ENCODE results near the gene FMNL3. TPM values are rescaled to one million over a fixed set of nuclear protein-coding genes. Genes with fewer than 3 reads are reported as not detected.

The FMNL3 gene
- total and polyA plus RNA-seq, 2 of the 13 experiments (the other 11 are each of a cell fraction or from before 2014, with no cell fraction given): 0.44 to 1.1 TPM

DNA sequence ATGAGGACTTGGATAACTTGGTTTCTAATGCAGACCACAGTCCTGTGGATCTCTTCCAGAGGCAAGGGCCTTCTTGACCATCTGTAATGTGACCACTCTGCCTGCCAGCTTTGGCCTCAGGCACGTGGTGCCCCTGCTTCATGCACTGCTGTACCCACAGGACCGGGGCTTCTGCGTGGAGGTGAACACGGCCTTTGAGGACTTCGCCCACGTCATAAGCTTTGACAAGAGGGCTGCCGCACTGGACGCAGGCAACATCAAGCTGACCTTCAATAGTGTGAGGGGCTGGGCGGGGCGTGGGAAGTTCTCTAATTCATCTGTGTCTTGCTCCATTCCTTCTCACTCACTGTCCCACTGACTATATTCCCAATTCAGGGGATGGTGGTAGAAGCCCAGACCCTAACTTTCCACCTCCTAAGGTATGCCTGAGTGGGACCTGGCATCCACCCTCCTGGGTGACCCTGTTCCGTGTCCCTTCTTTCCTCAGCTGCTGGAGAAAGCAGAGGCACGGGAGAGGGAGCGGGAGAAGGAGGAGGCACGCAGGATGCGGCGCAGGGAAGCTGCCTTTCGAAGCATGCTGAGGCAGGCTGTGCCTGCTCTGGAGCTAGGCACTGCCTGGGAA, 65.3 kb downstream of the FMNL3 start (continued):
- TF ChIP-seq ASH2L (IDR thresholded peaks at IDR 0.05; ENCODE audit: insufficient read length, low read depth, low read length) (no peak), SPEN (CRISPR knock-in tag; IDR thresholded peaks at IDR 0.05; ENCODE audit: low read depth) (no peak), ZNF598 (CRISPR knock-in tag; IDR thresholded peaks at IDR 0.05; ENCODE audit: borderline replicate concordance) (0 out of 2 replicates have a peak, but pooled peaks have one; percentile 55), ZNF616 (CRISPR knock-in tag; IDR thresholded peaks at IDR 0.05; ENCODE audit: low read depth) (0 out of 2 replicates have a peak, but pooled peaks have one; percentile 27), JUND (CRISPR knock-in tag; IDR thresholded peaks at IDR 0.05) (no peak), ETV5 (CRISPR knock-in tag; IDR thresholded peaks at IDR 0.05; ENCODE audit: borderline replicate concordance) (no peak), ZSCAN22 (CRISPR knock-in tag; IDR thresholded peaks at IDR 0.05) (0 out of 2 replicates have a peak, but pooled peaks have one; percentile 2), ZNF879 (CRISPR knock-in tag; IDR thresholded peaks at IDR 0.05) (no peak), PITX1 (CRISPR knock-in tag; IDR thresholded peaks at IDR 0.05) (peak; percentile 47; the same call in 1 of the 2 replicates), ZNF772 (CRISPR knock-in tag; IDR thresholded peaks at IDR 0.05) (no peak), ZNF605 (CRISPR knock-in tag; IDR thresholded peaks at IDR 0.05) (0 out of 2 replicates have a peak, but pooled peaks have one; percentile 9), GATAD1 (CRISPR knock-in tag; IDR thresholded peaks at IDR 0.05) (no peak)
- TF ChIP-seq, protein P1, sequence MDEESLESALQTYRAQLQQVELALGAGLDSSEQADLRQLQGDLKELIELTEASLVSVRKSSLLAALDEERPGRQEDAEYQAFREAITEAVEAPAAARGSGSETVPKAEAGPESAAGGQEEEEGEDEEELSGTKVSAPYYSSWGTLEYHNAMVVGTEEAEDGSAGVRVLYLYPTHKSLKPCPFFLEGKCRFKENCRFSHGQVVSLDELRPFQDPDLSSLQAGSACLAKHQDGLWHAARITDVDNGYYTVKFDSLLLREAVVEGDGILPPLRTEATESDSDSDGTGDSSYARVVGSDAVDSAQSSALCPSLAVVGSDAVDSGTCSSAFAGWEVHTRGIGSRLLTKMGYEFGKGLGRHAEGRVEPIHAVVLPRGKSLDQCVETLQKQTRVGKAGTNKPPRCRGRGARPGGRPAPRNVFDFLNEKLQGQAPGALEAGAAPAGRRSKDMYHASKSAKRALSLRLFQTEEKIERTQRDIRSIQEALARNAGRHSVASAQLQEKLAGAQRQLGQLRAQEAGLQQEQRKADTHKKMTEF (CRISPR knock-in tag; IDR thresholded peaks at IDR 0.05): no peak
- TF ChIP-seq, protein P2, sequence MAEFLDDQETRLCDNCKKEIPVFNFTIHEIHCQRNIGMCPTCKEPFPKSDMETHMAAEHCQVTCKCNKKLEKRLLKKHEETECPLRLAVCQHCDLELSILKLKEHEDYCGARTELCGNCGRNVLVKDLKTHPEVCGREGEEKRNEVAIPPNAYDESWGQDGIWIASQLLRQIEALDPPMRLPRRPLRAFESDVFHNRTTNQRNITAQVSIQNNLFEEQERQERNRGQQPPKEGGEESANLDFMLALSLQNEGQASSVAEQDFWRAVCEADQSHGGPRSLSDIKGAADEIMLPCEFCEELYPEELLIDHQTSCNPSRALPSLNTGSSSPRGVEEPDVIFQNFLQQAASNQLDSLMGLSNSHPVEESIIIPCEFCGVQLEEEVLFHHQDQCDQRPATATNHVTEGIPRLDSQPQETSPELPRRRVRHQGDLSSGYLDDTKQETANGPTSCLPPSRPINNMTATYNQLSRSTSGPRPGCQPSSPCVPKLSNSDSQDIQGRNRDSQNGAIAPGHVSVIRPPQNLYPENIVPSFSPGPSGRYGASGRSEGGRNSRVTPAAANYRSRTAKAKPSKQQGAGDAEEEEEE (CRISPR knock-in tag; IDR thresholded peaks at IDR 0.05; ENCODE audit: borderline replicate concordance): peak; percentile 50; the same call in 1 of the 2 replicates
- TF ChIP-seq, protein P3, sequence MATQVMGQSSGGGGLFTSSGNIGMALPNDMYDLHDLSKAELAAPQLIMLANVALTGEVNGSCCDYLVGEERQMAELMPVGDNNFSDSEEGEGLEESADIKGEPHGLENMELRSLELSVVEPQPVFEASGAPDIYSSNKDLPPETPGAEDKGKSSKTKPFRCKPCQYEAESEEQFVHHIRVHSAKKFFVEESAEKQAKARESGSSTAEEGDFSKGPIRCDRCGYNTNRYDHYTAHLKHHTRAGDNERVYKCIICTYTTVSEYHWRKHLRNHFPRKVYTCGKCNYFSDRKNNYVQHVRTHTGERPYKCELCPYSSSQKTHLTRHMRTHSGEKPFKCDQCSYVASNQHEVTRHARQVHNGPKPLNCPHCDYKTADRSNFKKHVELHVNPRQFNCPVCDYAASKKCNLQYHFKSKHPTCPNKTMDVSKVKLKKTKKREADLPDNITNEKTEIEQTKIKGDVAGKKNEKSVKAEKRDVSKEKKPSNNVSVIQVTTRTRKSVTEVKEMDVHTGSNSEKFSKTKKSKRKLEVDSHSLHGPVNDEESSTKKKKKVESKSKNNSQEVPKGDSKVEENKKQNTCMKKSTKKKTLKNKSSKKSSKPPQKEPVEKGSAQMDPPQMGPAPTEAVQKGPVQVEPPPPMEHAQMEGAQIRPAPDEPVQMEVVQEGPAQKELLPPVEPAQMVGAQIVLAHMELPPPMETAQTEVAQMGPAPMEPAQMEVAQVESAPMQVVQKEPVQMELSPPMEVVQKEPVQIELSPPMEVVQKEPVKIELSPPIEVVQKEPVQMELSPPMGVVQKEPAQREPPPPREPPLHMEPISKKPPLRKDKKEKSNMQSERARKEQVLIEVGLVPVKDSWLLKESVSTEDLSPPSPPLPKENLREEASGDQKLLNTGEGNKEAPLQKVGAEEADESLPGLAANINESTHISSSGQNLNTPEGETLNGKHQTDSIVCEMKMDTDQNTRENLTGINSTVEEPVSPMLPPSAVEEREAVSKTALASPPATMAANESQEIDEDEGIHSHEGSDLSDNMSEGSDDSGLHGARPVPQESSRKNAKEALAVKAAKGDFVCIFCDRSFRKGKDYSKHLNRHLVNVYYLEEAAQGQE (IDR thresholded peaks at IDR 0.05; ENCODE audit: borderline replicate concordance in 1 of 2, low read depth in 1 of 2, low read length in 2 of 2): no peak
- TF ChIP-seq, protein P4, sequence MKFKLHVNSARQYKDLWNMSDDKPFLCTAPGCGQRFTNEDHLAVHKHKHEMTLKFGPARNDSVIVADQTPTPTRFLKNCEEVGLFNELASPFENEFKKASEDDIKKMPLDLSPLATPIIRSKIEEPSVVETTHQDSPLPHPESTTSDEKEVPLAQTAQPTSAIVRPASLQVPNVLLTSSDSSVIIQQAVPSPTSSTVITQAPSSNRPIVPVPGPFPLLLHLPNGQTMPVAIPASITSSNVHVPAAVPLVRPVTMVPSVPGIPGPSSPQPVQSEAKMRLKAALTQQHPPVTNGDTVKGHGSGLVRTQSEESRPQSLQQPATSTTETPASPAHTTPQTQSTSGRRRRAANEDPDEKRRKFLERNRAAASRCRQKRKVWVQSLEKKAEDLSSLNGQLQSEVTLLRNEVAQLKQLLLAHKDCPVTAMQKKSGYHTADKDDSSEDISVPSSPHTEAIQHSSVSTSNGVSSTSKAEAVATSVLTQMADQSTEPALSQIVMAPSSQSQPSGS (CRISPR knock-in tag; IDR thresholded peaks at IDR 0.05): no peak
- TF ChIP-seq, protein P5, sequence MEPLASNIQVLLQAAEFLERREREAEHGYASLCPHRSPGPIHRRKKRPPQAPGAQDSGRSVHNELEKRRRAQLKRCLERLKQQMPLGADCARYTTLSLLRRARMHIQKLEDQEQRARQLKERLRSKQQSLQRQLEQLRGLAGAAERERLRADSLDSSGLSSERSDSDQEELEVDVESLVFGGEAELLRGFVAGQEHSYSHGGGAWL (CRISPR knock-in tag; IDR thresholded peaks at IDR 0.05): 0 out of 2 replicates have a peak, but pooled peaks have one; percentile 14
